Epithelial cell of proximal tubule (primary cell): ENCODE measurements around the gene MDGA2. TPM values are rescaled to one million over a fixed set of nuclear protein-coding genes. Genes with fewer than 3 reads are reported as not detected.

Source experiments
- DNase-seq: peaks from one replicate; pipeline ENCODE4 v3.0.0-alpha.2; 2011; ENCODE audit warnings: low read depth
- H3K4me3 ChIP-seq: 2 replicates; pipeline ENCODE4 v1.5.1; 2011; ENCODE audit warnings: low read depth, mild to moderate bottlenecking, low read length
- CTCF ChIP-seq: conservative IDR thresholded peaks from 2 replicates; pipeline ENCODE4 v1.5.1; 2012; ENCODE audit warnings: low read depth, mild to moderate bottlenecking, low read length
- total RNA-seq: library from RNA; depleted of rRNA; stranded (reverse); fragments of >200 nt; gene quantifications from 2 replicates; pipeline ENCODE4 v1.2.3, GENCODE V29; 2015

MDGA2 gene
- total RNA-seq, 1 donor from 2014 or later, result 0.23 TPM

GRCh38 chr14:47678993-47679392 is 3.6 kb upstream of the MDGA2 start:
- DNase-seq, result no peak
- TF ChIP-seq CTCF, result peak; percentile 17
- H3K4me3 ChIP-seq, result no peak overlapping the region

- no peak for DNase-seq
- TF ChIP-seq CTCF, result no peak
These were observed 2.8 kb upstream of the MDGA2 start for GRCh38 chr14:47678157-47678556.

GRCh38 chr14:47676315-47676617 is 861 bp upstream of the MDGA2 start:
- H3K4me3 ChIP-seq, result peak overlapping the region; percentile 41
- TF ChIP-seq CTCF, result no peak
- DNase-seq, result no peak

More at GRCh38 chr14:47678157-47678556, 2.8 kb upstream of the MDGA2 start:
- no peak overlapping the region for H3K4me3 ChIP-seq

GRCh38 chr14:47674543-47675465 is 601 bp downstream of the MDGA2 start:
- DNase-seq, result no peak
- no peak for TF ChIP-seq CTCF
- peak overlapping the region; percentile 41 for H3K4me3 ChIP-seq

GRCh38 chr14:47674148-47674542 is 1.3 kb downstream of the MDGA2 start:
- DNase-seq, result no peak
- no peak for TF ChIP-seq CTCF
- peak overlapping the region; percentile 41 for H3K4me3 ChIP-seq

GRCh38 chr14:47665337-47666134 is 9.9 kb downstream of the MDGA2 start:
- DNase-seq, result no peak
- H3K4me3 ChIP-seq, result no peak overlapping the region
- TF ChIP-seq CTCF, result no peak
